HEK293 (cell line): ENCODE results near the gene METTL14.

Source experiments
- ZNF148 ChIP-seq: fragments of 450-650 bp; formaldehyde crosslinking; IDR thresholded peaks from 2 replicates; pipeline ENCODE4 v1.5.0; 2017; ENCODE audit warnings: missing biosample characterization, missing genetic modification characterization, borderline replicate concordance
- ZNF416 ChIP-seq: fragments of 450-650 bp; formaldehyde crosslinking; IDR thresholded peaks from 2 replicates; pipeline ENCODE4 v1.5.1; 2016; ENCODE audit warnings: missing biosample characterization, missing genetic modification characterization

- TF ChIP-seq ZNF148 (no peak), ZNF416 (tag by site-specific recombination) (no peak)
These were observed 4.4 kb upstream of the METTL14 start for GRCh38 chr4:118680808-118681207.
